Neural cell (in vitro differentiated cells): ENCODE data around the gene TBC1D20. TPM values are rescaled to one million over a fixed set of nuclear protein-coding genes. Genes with fewer than 3 reads are reported as not detected.

Experiments
- H2AFZ ChIP-seq: fragments of 200-600, 300-800 bp; sonication (generic), shearing (Covaris generic); 2 replicates; pipeline ENCODE4 v1.6.0; 2014; ENCODE audit warnings: low read depth, mild to moderate bottlenecking, antibody characterized with exemption, low read length, moderate library complexity
- H3F3A ChIP-seq: fragments of 200-600 bp; shearing (Covaris generic); 2 replicates; pipeline ENCODE4 v1.6.1; 2016; ENCODE audit warnings: mild to moderate bottlenecking, moderate library complexity, mixed read lengths, antibody characterized with exemption, low read length; ENCODE audit not compliant: insufficient read depth, poor library complexity, severe bottlenecking
- H3K27ac ChIP-seq: fragments of 200-600, 300-800 bp; sonication (generic), shearing (Covaris generic); 2 replicates; pipeline ENCODE4 v1.5.1; 2014; ENCODE audit warnings: mild to moderate bottlenecking, low read length, moderate library complexity
- H3K27me3 ChIP-seq: fragments of 300-800, 200-600 bp; sonication (generic), shearing (Covaris generic); 2 replicates; pipeline ENCODE4 v1.6.0; 2014; ENCODE audit warnings: mild to moderate bottlenecking, low read depth, low read length, moderate library complexity; ENCODE audit not compliant: insufficient read depth
- H3K36me3 ChIP-seq: fragments of 300-800, 200-600 bp; sonication (generic), shearing (Covaris generic); 2 replicates; pipeline ENCODE4 v1.5.1; 2014; ENCODE audit warnings: mild to moderate bottlenecking, antibody characterized with exemption, low read length, moderate library complexity; ENCODE audit not compliant: insufficient read depth
- H3K4me2 ChIP-seq: fragments of 300-800, 200-600 bp; sonication (generic), shearing (Covaris generic); 2 replicates; pipeline ENCODE4 v1.6.0; 2014; ENCODE audit warnings: mild to moderate bottlenecking, low read length
- H3K4me3 ChIP-seq: fragments of 300-800, 200-600 bp; sonication (generic), shearing (Covaris generic); 2 replicates; pipeline ENCODE4 v1.5.1; 2014; ENCODE audit warnings: mild to moderate bottlenecking, low read length, moderate library complexity
- H3K79me2 ChIP-seq: fragments of 200-600 bp; shearing (Covaris generic); replicated peaks from 2 replicates; pipeline ENCODE4 v1.6.0; 2014; ENCODE audit warnings: mild to moderate bottlenecking, low read length, moderate library complexity; ENCODE audit not compliant: insufficient read depth
- H3K9ac ChIP-seq: fragments of 300-800, 200-600 bp; sonication (generic), shearing (Covaris generic); 2 replicates; pipeline ENCODE4 v1.6.1; 2016; ENCODE audit warnings: mild to moderate bottlenecking, low read length, mixed read lengths
- H3K9me2 ChIP-seq: fragments of 200-600 bp; shearing (Covaris generic); 2 replicates; pipeline ENCODE4 v1.6.1; 2016; ENCODE audit warnings: mild to moderate bottlenecking, low read length, mixed read lengths; ENCODE audit not compliant: insufficient read depth
- H3K9me3 ChIP-seq: fragments of 200-600, 300-800 bp; sonication (generic), shearing (Covaris generic); 2 replicates; pipeline ENCODE4 v1.6.1; 2016; ENCODE audit warnings: mild to moderate bottlenecking, mixed run types, low read length, moderate library complexity, mixed read lengths
- H4K20me1 ChIP-seq: fragments of 200-600 bp; shearing (Covaris generic); 2 replicates; pipeline ENCODE4 v1.6.1; 2016; ENCODE audit warnings: mild to moderate bottlenecking, mixed run types; ENCODE audit not compliant: insufficient read depth
- EP300 ChIP-seq: fragments of 450-650 bp; conservative IDR thresholded peaks from 2 replicates; pipeline ENCODE4 v1.6.1; 2014; ENCODE audit warnings: antibody characterized with exemption, mild to moderate bottlenecking, moderate library complexity; ENCODE audit not compliant: poor library complexity, severe bottlenecking
- EZH2 ChIP-seq: fragments of 200-600, 300-800 bp; shearing (Covaris generic), sonication (generic); IDR thresholded peaks from 2 replicates; pipeline ENCODE4 v1.6.1; 2014; ENCODE audit warnings: antibody characterized with exemption, low read length, borderline replicate concordance, mild to moderate bottlenecking; ENCODE audit not compliant: insufficient read depth, poor library complexity, severe bottlenecking
- MXI1 ChIP-seq: fragments of 450-650 bp; conservative IDR thresholded peaks from 2 replicates; pipeline ENCODE4 v1.6.1; 2014; ENCODE audit warnings: antibody characterized with exemption, mild to moderate bottlenecking; ENCODE audit not compliant: poor library complexity, severe bottlenecking
- POLR2AphosphoS5 ChIP-seq: IDR thresholded peaks from 2 replicates; pipeline ENCODE4 v1.6.1; 2012
- RAD21 ChIP-seq: fragments of 450-650 bp; conservative IDR thresholded peaks from 2 replicates; pipeline ENCODE4 v1.6.1; 2014; ENCODE audit warnings: antibody characterized with exemption, mild to moderate bottlenecking, moderate library complexity
- SMC3 ChIP-seq: fragments of 450-650 bp; conservative IDR thresholded peaks from 2 replicates; pipeline ENCODE4 v1.6.1; 2014; ENCODE audit warnings: antibody characterized with exemption, mild to moderate bottlenecking, moderate library complexity; ENCODE audit not compliant: poor library complexity
- polyA plus RNA-seq: library from polyadenylated mRNA; depleted of rRNA; stranded (reverse); fragments of >200 nt; gene quantifications from 2 replicates; pipeline ENCODE4 v1.2.3, GENCODE V29; 2014
- TF ChIP-seq, protein P1 (sequence below): IDR thresholded peaks from 2 replicates; pipeline ENCODE4 v1.6.1; 2012; ENCODE audit warnings: borderline replicate concordance
- TF ChIP-seq, protein P2 (sequence below): fragments of 450-650 bp; IDR thresholded peaks from 2 replicates; pipeline ENCODE4 v1.5.1; 2014; ENCODE audit warnings: antibody characterized with exemption, mild to moderate bottlenecking, moderate library complexity; ENCODE audit not compliant: poor library complexity, severe bottlenecking

The TBC1D20 gene
- polyA plus RNA-seq, 1 donor from 2014 or later = 25.1 TPM

DNA sequence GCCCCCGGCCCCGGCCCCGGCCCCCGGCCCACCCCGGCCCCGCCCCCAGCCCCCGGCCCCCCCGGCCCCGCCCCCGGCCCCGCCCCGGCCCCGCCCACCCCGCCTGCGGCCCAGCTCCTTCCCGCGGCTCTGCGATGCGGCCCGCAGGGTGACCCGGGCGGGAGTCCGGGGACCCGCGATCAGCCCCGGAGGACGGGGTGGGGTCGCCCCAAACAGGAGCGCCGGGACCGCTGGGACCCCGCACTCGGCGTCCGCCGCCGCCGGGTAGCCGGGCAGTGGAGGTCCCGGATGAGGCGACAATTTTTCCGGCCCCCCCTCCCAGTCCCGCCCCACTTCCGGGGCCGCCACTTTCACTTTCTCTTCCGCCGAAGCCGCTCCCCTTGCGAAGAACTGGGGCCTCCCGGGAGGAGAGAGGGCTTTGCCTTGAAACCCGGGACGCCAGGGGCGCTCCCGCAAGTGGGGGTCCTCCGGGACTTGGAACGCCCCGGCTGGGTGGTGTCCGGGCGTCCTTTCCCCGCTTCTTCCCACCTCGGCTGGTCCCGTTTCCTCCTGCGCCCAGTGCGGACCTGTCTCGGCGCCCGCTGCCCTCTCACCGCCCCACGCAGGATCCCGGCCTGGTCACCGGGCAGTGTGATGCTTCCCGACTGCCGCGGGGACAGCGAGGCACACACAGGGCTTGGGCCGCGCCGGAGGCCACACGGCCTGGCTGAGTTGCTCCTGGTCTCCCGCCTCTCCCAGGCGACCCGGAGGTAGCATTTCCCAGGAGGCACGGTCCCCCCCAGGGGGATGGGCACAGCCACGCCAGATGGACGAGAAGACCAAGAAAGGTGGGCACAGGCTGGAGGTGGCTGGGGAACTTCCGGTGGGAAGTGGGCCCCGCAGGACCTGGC lies 54.1 kb downstream of the TBC1D20 start, which contains the start of gene RBCK1:
Gene RBCK1, plus strand, starts transcription at position 347 of the 890 bp plus-strand sequence. Its CDS starts 459 bp downstream, at position 806.
- TF ChIP-seq, protein P1, sequence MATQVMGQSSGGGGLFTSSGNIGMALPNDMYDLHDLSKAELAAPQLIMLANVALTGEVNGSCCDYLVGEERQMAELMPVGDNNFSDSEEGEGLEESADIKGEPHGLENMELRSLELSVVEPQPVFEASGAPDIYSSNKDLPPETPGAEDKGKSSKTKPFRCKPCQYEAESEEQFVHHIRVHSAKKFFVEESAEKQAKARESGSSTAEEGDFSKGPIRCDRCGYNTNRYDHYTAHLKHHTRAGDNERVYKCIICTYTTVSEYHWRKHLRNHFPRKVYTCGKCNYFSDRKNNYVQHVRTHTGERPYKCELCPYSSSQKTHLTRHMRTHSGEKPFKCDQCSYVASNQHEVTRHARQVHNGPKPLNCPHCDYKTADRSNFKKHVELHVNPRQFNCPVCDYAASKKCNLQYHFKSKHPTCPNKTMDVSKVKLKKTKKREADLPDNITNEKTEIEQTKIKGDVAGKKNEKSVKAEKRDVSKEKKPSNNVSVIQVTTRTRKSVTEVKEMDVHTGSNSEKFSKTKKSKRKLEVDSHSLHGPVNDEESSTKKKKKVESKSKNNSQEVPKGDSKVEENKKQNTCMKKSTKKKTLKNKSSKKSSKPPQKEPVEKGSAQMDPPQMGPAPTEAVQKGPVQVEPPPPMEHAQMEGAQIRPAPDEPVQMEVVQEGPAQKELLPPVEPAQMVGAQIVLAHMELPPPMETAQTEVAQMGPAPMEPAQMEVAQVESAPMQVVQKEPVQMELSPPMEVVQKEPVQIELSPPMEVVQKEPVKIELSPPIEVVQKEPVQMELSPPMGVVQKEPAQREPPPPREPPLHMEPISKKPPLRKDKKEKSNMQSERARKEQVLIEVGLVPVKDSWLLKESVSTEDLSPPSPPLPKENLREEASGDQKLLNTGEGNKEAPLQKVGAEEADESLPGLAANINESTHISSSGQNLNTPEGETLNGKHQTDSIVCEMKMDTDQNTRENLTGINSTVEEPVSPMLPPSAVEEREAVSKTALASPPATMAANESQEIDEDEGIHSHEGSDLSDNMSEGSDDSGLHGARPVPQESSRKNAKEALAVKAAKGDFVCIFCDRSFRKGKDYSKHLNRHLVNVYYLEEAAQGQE = peak; percentile 38
- TF ChIP-seq POLR2AphosphoS5 (peak; percentile 41), EZH2 (no peak), MXI1 (peak; percentile 22)
- no peaks in the 10 kb centered on the region for H3K9me3 ChIP-seq
- H3K27me3 ChIP-seq = no peaks in the 10 kb centered on the region
- no peaks in the 10 kb centered on the region for H4K20me1 ChIP-seq
- H2AFZ ChIP-seq = peak within 1 kb of the TSS; percentile 98
- no peaks in the 10 kb centered on the region for H3K36me3 ChIP-seq
- peak within 1 kb of the TSS; percentile 88 for H3K4me2 ChIP-seq
- peak within 1 kb of the TSS; percentile 87 for H3K9ac ChIP-seq
- H3K79me2 ChIP-seq = peaks cover 20% of the 10 kb centered on the region
- H3F3A ChIP-seq = peaks cover 5% of the 10 kb centered on the region
- peak within 1 kb of the TSS; percentile 99 for H3K4me3 ChIP-seq
- H3K27ac ChIP-seq = peak within 1 kb of the TSS; percentile 61
- no peaks in the 10 kb centered on the region for H3K9me2 ChIP-seq

DNA sequence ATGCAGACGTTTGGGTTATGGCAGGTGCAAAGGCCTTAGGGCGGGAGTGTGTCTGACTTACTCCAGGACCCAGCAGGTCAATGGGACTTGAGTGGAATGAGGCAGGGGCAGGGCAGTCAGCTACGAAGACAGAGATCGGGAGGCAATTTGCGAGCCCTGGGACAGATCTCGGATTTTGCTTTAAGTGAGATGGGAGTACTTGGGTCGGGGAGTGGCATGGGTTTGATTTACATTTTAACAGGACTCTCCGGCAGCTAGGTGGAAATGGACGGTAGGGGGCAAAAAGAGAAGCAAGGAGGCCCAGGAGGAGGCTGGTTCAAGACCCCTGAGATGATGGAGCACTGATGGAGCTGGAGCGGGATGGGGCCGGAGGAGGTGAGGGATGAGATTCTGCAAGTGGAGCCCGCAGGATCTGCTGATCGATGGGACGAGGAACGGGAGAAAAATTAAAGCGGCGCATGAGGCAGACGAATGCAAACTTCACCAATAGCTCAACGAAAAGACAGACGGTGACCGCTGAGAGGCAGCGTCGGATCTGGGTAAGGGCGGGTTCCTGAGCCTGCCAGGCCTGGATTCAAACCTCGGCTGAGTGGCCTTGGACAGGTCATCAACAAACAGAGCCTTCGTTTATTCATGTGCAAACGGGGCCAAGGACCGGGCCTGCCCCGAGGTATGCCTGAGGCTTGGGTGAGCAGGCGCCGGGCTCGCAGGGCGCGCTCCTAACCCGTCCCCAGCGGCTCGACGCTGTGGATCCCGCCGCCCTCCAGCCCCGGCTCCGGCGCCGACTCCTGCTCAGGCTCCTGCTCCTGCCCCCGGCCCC lies 55.0 kb downstream of the TBC1D20 start:
- Histone ChIP-seq H3K4me2 (peak overlapping the region; percentile 51), H3K9me2 (no peaks in the 10 kb centered on the region), H4K20me1 (no peaks in the 10 kb centered on the region), H3K27me3 (no peaks in the 10 kb centered on the region), H3K79me2 (peaks cover 17% of the 10 kb centered on the region), H3F3A (peaks cover 5% of the 10 kb centered on the region), H3K36me3 (no peaks in the 10 kb centered on the region), H3K4me3 (peak overlapping the region; percentile 99), H2AFZ (peak overlapping the region; percentile 85), H3K27ac (peak overlapping the region; percentile 61), H3K9me3 (no peaks in the 10 kb centered on the region), H3K9ac (peak overlapping the region; percentile 73)
- TF ChIP-seq RAD21 (peak; percentile 43), EZH2 (no peak), SMC3 (peak; percentile 52), POLR2AphosphoS5 (peak; percentile 59), MXI1 (peak; percentile 14), EP300 (no peak)
- TF ChIP-seq, protein P2, sequence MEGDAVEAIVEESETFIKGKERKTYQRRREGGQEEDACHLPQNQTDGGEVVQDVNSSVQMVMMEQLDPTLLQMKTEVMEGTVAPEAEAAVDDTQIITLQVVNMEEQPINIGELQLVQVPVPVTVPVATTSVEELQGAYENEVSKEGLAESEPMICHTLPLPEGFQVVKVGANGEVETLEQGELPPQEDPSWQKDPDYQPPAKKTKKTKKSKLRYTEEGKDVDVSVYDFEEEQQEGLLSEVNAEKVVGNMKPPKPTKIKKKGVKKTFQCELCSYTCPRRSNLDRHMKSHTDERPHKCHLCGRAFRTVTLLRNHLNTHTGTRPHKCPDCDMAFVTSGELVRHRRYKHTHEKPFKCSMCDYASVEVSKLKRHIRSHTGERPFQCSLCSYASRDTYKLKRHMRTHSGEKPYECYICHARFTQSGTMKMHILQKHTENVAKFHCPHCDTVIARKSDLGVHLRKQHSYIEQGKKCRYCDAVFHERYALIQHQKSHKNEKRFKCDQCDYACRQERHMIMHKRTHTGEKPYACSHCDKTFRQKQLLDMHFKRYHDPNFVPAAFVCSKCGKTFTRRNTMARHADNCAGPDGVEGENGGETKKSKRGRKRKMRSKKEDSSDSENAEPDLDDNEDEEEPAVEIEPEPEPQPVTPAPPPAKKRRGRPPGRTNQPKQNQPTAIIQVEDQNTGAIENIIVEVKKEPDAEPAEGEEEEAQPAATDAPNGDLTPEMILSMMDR = peak; percentile 57
